H9 (cell line): ENCODE results near the gene PTCH1. TPM values are rescaled to one million over a fixed set of nuclear protein-coding genes. Genes with fewer than 3 reads are reported as not detected.

Experiments used
- DNase-seq: peaks from one replicate; pipeline ENCODE4 v3.0.0-alpha.2; 2017
- H2AFZ ChIP-seq: one replicate; pipeline ENCODE4 v1.6.1; 2013; ENCODE audit warnings: mild to moderate bottlenecking, low read length, control low read depth, moderate library complexity
- H2AK5ac ChIP-seq: 2 replicates; pipeline ENCODE4 v1.6.1; 2013; ENCODE audit warnings: low read length, control low read depth, mixed read lengths; ENCODE audit not compliant: insufficient read length
- H2BK120ac ChIP-seq: one replicate; pipeline ENCODE4 v1.6.1; 2013; ENCODE audit warnings: low read depth, mild to moderate bottlenecking, low read length, control low read depth, inconsistent platforms; ENCODE audit not compliant: poor library complexity, severe bottlenecking
- H2BK12ac ChIP-seq: 2 replicates; pipeline ENCODE4 v1.6.1; 2013; ENCODE audit warnings: low read length, control low read depth, mixed read lengths, low read depth; ENCODE audit not compliant: insufficient read length
- H2BK15ac ChIP-seq: 2 replicates; pipeline ENCODE4 v1.6.1; 2013; ENCODE audit warnings: low read depth, low read length, control low read depth
- H2BK20ac ChIP-seq: one replicate; pipeline ENCODE4 v1.6.1; 2013; ENCODE audit warnings: low read depth, mild to moderate bottlenecking, low read length, control low read depth, inconsistent platforms; ENCODE audit not compliant: poor library complexity, severe bottlenecking
- H2BK5ac ChIP-seq: 2 replicates; pipeline ENCODE4 v1.6.1; 2013; ENCODE audit warnings: low read length, control low read depth, mixed read lengths; ENCODE audit not compliant: insufficient read length
- H3K14ac ChIP-seq: 2 replicates; pipeline ENCODE4 v1.6.1; 2013; ENCODE audit warnings: low read length, control low read depth; ENCODE audit not compliant: insufficient read depth
- H3K18ac ChIP-seq: 2 replicates; pipeline ENCODE4 v1.6.1; 2013; ENCODE audit warnings: low read depth, mild to moderate bottlenecking, mixed read lengths, low read length, control low read depth; ENCODE audit not compliant: insufficient read length
- H3K23ac ChIP-seq: 2 replicates; pipeline ENCODE4 v1.6.1; 2013; ENCODE audit warnings: low read length, control low read depth, mixed read lengths, low read depth; ENCODE audit not compliant: insufficient read length
- H3K23me2 ChIP-seq: 2 replicates; pipeline ENCODE4 v1.6.1; 2013; ENCODE audit warnings: low read depth, mild to moderate bottlenecking, mixed read lengths, low read length, control low read depth; ENCODE audit not compliant: insufficient read length, poor library complexity, severe bottlenecking
- H3K27ac ChIP-seq: 2 replicates; pipeline ENCODE4 v1.5.1; 2013; ENCODE audit warnings: low read length, control low read depth, mixed read lengths, low read depth; ENCODE audit not compliant: insufficient read length
- H3K27me3 ChIP-seq: 2 replicates; pipeline ENCODE4 v1.6.1; 2013; ENCODE audit warnings: low read length, control low read depth, inconsistent platforms; ENCODE audit not compliant: insufficient read depth
- H3K4ac ChIP-seq: 2 replicates; pipeline ENCODE4 v1.6.1; 2013; ENCODE audit warnings: low read depth, mild to moderate bottlenecking, control low read depth, inconsistent platforms, low read length, moderate library complexity
- H3K4me1 ChIP-seq: 2 replicates; pipeline ENCODE4 v1.6.1; 2013; ENCODE audit warnings: low read length, control low read depth, inconsistent platforms; ENCODE audit not compliant: insufficient read depth
- H3K4me2 ChIP-seq: 2 replicates; pipeline ENCODE4 v1.6.1; 2013; ENCODE audit warnings: low read length, control low read depth, mixed read lengths; ENCODE audit not compliant: insufficient read length, insufficient read depth
- H3K56ac ChIP-seq: 2 replicates; pipeline ENCODE4 v1.6.1; 2013; ENCODE audit warnings: low read depth, mild to moderate bottlenecking, mixed read lengths, low read length, control low read depth; ENCODE audit not compliant: insufficient read length
- H3K79me1 ChIP-seq: 2 replicates; pipeline ENCODE4 v1.6.1; 2013; ENCODE audit warnings: low read depth, mild to moderate bottlenecking, moderate library complexity, low read length, control low read depth, inconsistent platforms; ENCODE audit not compliant: insufficient read depth, poor library complexity, severe bottlenecking
- H3K79me2 ChIP-seq: 2 replicates; pipeline ENCODE4 v1.6.1; 2013; ENCODE audit warnings: low read length, control low read depth, inconsistent platforms; ENCODE audit not compliant: insufficient read depth
- H3K9ac ChIP-seq: 2 replicates; pipeline ENCODE4 v1.6.1; 2013; ENCODE audit warnings: low read length, control low read depth, mixed read lengths; ENCODE audit not compliant: insufficient read length; ENCODE audit errors: extremely low read depth
- H3K9me3 ChIP-seq: one replicate; pipeline ENCODE4 v1.6.1; 2013; ENCODE audit warnings: low read depth, low read length, inconsistent platforms; ENCODE audit not compliant: control insufficient read depth
- H3T11ph ChIP-seq: one replicate; pipeline ENCODE4 v1.6.1; 2013; ENCODE audit warnings: mild to moderate bottlenecking, low read length, control low read depth, inconsistent platforms
- H4K20me1 ChIP-seq: one replicate; pipeline ENCODE4 v1.6.1; 2013; ENCODE audit not compliant: control insufficient read depth, insufficient read length, insufficient read depth
- H4K5ac ChIP-seq: 2 replicates; pipeline ENCODE4 v1.6.1; 2013; ENCODE audit warnings: low read depth, mild to moderate bottlenecking, mixed read lengths, low read length, control low read depth; ENCODE audit not compliant: insufficient read length
- H4K8ac ChIP-seq: replicated peaks from 2 replicates; pipeline ENCODE4 v1.6.1; 2013; ENCODE audit warnings: low read length, control low read depth, mixed read lengths, low read depth; ENCODE audit not compliant: insufficient read length
- H4K91ac ChIP-seq: 2 replicates; pipeline ENCODE4 v1.6.1; 2013; ENCODE audit warnings: low read depth, mild to moderate bottlenecking, moderate library complexity, mixed read lengths, low read length, control low read depth; ENCODE audit not compliant: insufficient read length
- H3K27ac Mint-ChIP-seq, 3 experiments: 2 replicates in 2 of 3; 3 replicates in 1 of 3; pipeline ENCODE4 v1.8.0; 2020 to 2021; ENCODE audit warnings: mixed read lengths in 3 of 3, mild to moderate bottlenecking in 1 of 3, moderate library complexity in 1 of 3
- H3K27me3 Mint-ChIP-seq: 2 replicates; pipeline ENCODE4 v1.8.0; 2021; ENCODE audit warnings: low read depth, mild to moderate bottlenecking, moderate library complexity, mixed read lengths
- H3K36me3 Mint-ChIP-seq, 3 experiments: 2 replicates in 2 of 3; 3 replicates in 1 of 3; pipeline ENCODE4 v1.8.0; 2020 to 2021; ENCODE audit warnings: low read depth in 3 of 3, mixed read lengths in 3 of 3; ENCODE audit not compliant: insufficient read depth in 1 of 3
- H3K4me1 Mint-ChIP-seq, 2 experiments: 2 replicates each; pipeline ENCODE4 v1.8.0; 2020; ENCODE audit warnings: mixed read lengths in 2 of 2
- H3K4me3 Mint-ChIP-seq, 2 experiments: 2 replicates in 1 of 2; 3 replicates in 1 of 2; pipeline ENCODE4 v1.8.0; 2020 to 2021; ENCODE audit warnings: mild to moderate bottlenecking in 2 of 2, mixed read lengths in 2 of 2, moderate library complexity in 1 of 2
- H3K9me3 Mint-ChIP-seq, 2 experiments: 2 replicates in 1 of 2; 3 replicates in 1 of 2; pipeline ENCODE4 v1.8.0; 2020; ENCODE audit warnings: mild to moderate bottlenecking in 2 of 2, mixed read lengths in 2 of 2, moderate library complexity in 1 of 2
- CTCF ChIP-seq: fragments of 200-600 bp; sonication (generic); conservative IDR thresholded peaks from 3 replicates; pipeline ENCODE4 v1.8.0; 2021; ENCODE audit warnings: antibody characterized with exemption, mild to moderate bottlenecking
- WGBS: extraction: QIAGEN DNeasy Blood & Tissue Kit; methylation state at CpG from one replicate; pipeline ENCODE4 v1.1.7; 2013; ENCODE audit warnings: missing lambda C conversion rate, low lambda C conversion rate, mixed read lengths; ENCODE audit not compliant: insufficient read length; ENCODE audit errors: extremely low coverage; 5-methylcytosine and 5-hydroxymethylcytosine counted together
- total RNA-seq: library from RNA; stranded (reverse); gene quantifications from 2 replicates; pipeline ENCODE4 v1.2.1, GENCODE V29; 2021

The PTCH1 gene
- total RNA-seq, 1 experiment from 2014 or later = 9.1 TPM

GRCh38 chr9:95440447-95440846 is 76.3 kb downstream of the PTCH1 start:
- Histone ChIP-seq H4K91ac (no peak overlapping the region), H3K23me2 (no peaks in the 10 kb centered on the region), H3K56ac (no peak overlapping the region), H2BK20ac (no peak overlapping the region), H2AFZ (no peak overlapping the region), H2AK5ac (no peak overlapping the region), H3K79me2 (no peaks in the 10 kb centered on the region), H3K14ac (no peak overlapping the region), H3K27me3 (no peaks in the 10 kb centered on the region), H3K23ac (no peak overlapping the region), H3K18ac (no peak overlapping the region), H2BK120ac (no peak overlapping the region), H3K4me2 (no peak overlapping the region), H3K4ac (no peak overlapping the region), H3K27ac (no peak overlapping the region), H3T11ph (no peak overlapping the region), H2BK12ac (no peak overlapping the region), H2BK15ac (no peak overlapping the region), H3K79me1 (no peaks in the 10 kb centered on the region), H3K4me1 (no peaks in the 10 kb centered on the region), H4K5ac (no peak overlapping the region), H4K20me1 (no peaks in the 10 kb centered on the region), H4K8ac (no peak overlapping the region), H2BK5ac (no peak overlapping the region), H3K9me3 (no peaks in the 10 kb centered on the region), H3K9ac (no peak overlapping the region)
- Mint-ChIP-seq H3K27ac (no peak overlapping the region), H3K36me3 (peaks cover under 1 to 9% (median 3%) of the 10 kb centered on the region in 3 experiments; a peak in 6 of 7 replicates), H3K4me3 (no peak overlapping the region), H3K4me1 (peaks cover 10% of the 10 kb centered on the region in 2 experiments), H3K27me3 (peaks cover 32% of the 10 kb centered on the region), H3K9me3 (no peaks in the 10 kb centered on the region)
- WGBS = no CpG with 5 or more reads among the region's 3 CpGs
- no peak for TF ChIP-seq CTCF
- DNase-seq = no peak
